Muscle of leg (tissue), 11 donors: ENCODE measurements around the gene QRICH2. TPM values are rescaled to one million over a fixed set of nuclear protein-coding genes. Genes with fewer than 3 reads are reported as not detected.
"Not testable (repeated sequence)": the region's sequence is repeated elsewhere in the genome, so short reads cannot be mapped to it uniquely, and the experiment has no call there.

Source experiments
- DNase-seq: peaks from one replicate; pipeline ENCODE4 v3.0.0; 2013
- H3K27ac ChIP-seq: one replicate; pipeline ENCODE4 v1.5.1; 2013; ENCODE audit warnings: mild to moderate bottlenecking, low read length, control low read depth
- H3K27me3 ChIP-seq: one replicate; pipeline ENCODE4 v1.6.1; 2013; ENCODE audit warnings: low read length; ENCODE audit not compliant: control insufficient read depth, insufficient read depth
- H3K36me3 ChIP-seq: one replicate; pipeline ENCODE4 v1.6.1; 2013; ENCODE audit warnings: low read length; ENCODE audit not compliant: control insufficient read depth, insufficient read depth
- H3K4me1 ChIP-seq: one replicate; pipeline ENCODE4 v1.6.1; 2013; ENCODE audit warnings: low read length; ENCODE audit not compliant: control insufficient read depth, insufficient read depth
- H3K4me3 ChIP-seq: one replicate; pipeline ENCODE4 v1.5.1; 2013; ENCODE audit warnings: low read length, control low read depth
- H3K9me3 ChIP-seq: replicated peaks from 2 replicates; pipeline ENCODE4 v1.6.1; 2013; ENCODE audit warnings: low read depth, low read length; ENCODE audit not compliant: control insufficient read depth
- WGBS: methylation state at CpG from one replicate; pipeline ENCODE4 v1.1.5; 2013; ENCODE audit warnings: missing lambda C conversion rate; ENCODE audit not compliant: insufficient coverage; 5-methylcytosine and 5-hydroxymethylcytosine counted together
- polyA plus RNA-seq, 8 donors: library from polyadenylated mRNA; unstranded; fragments of 120-200 nt; gene quantifications; one replicate each; pipeline versions ENCODE4 v1.2.1 to v1.2.3, GENCODE V29; 2013; ENCODE audit warnings: inconsistent platforms in 1 of 8, low replicate concordance in 1 of 8; ENCODE audit not compliant: insufficient read length in 8 of 8, insufficient read depth in 1 of 8
- total RNA-seq: library from RNA; stranded (reverse); fragments of 120-200 nt; gene quantifications from one replicate; pipeline ENCODE4 v1.2.4, GENCODE V29; 2013

The QRICH2 gene
- total and polyA plus RNA-seq, 9 donors, result 2.1 to 4.7 (median 3.8) TPM

DNA sequence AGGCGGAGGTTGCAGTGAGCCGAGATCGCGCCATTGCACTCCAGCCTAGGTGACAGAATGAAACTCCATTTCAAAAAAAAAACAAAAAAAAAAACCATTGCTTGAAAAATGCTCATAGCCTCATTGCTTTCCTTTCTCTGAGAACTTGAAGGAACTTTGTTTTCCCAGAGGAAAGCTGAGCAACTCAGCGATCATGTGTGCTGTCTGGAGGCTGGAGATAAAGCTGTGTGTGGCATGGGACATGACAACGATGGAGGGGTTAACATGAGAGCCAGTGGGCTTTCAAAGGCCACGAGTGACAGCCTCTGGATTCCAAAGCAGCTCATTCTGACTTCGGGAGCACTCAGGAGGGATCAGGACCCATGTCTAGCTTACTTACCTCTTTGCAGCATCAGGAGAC, 21.6 kb upstream of the QRICH2 start:
- WGBS, result 87% methylated on average over 7 of the region's 8 CpGs
- no peaks in the 10 kb centered on the region for H3K27me3 ChIP-seq
- no peaks in the 10 kb centered on the region for H3K9me3 ChIP-seq
- peaks cover 27% of the 10 kb centered on the region for H3K36me3 ChIP-seq
- peaks cover 6% of the 10 kb centered on the region for H3K4me1 ChIP-seq
- H3K27ac ChIP-seq, result no peak overlapping the region
- H3K4me3 ChIP-seq, result no peak overlapping the region
- DNase-seq, result no peak

DNA sequence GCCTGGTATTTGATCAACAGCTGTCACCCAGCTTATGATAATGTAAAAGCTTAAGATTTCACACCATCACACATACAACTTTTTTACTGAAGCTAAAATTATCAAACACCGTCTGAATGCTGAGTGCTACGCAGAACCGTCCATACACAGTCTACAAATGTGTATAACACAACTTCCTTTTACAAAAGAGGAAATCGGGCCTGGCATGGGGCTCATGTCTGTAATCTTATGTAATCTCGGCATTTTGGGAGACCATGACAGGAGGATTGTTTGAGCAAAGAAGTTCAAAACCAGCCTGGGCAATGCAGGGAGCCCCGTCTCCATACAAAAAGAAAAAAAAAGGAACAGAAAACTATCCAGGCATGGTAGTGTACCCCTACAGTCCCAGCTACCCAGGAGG, 19.6 kb upstream of the QRICH2 start:
- WGBS, result no CpG with 5 or more reads among the region's 6 CpGs
- H3K4me3 ChIP-seq, result no peak overlapping the region
- no peaks in the 10 kb centered on the region for H3K27me3 ChIP-seq
- DNase-seq, result peak; percentile 34
- no peaks in the 10 kb centered on the region for H3K9me3 ChIP-seq
- H3K27ac ChIP-seq, result no peak overlapping the region
- H3K36me3 ChIP-seq, result peaks cover 30% of the 10 kb centered on the region
- peaks cover 6% of the 10 kb centered on the region for H3K4me1 ChIP-seq

- no peak for DNase-seq
- no peaks in the 10 kb centered on the region for H3K27me3 ChIP-seq
- no peak overlapping the region for H3K27ac ChIP-seq
- no peak overlapping the region for H3K4me3 ChIP-seq
- H3K36me3 ChIP-seq, result peaks cover 36% of the 10 kb centered on the region
- no CpG with 5 or more reads among the region's 1 CpG for WGBS
- no peaks in the 10 kb centered on the region for H3K9me3 ChIP-seq
- H3K4me1 ChIP-seq, result no peaks in the 10 kb centered on the region
Measured at GRCh38 chr17:76326306-76326705, 18.2 kb upstream of the QRICH2 start.

DNA sequence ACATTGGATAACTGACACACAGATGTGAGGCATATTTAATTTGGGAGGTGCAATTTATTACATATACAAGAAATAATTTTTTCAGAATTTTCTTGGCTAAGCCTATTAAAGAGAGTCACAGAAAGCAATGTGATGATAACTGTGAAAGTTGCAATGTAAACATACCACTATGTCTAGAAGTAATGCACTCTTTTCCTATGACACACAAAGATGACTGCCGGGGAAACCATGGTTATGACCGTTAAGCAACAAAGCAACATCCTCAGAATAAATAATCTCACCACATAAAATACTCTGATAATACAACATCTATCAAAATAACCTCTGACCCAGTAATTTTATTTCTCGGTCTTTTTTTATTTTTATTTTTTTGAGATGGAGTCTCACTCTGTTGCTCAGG, 10.5 kb upstream of the QRICH2 start:
- H3K4me1 ChIP-seq, result no peaks in the 10 kb centered on the region

GRCh38 chr17:76317535-76317934, 9.5 kb upstream of the QRICH2 start:
- no peak overlapping the region for H3K4me3 ChIP-seq
- DNase-seq, result no peak
- H3K9me3 ChIP-seq, result no peaks in the 10 kb centered on the region
- no peaks in the 10 kb centered on the region for H3K27me3 ChIP-seq
- no peaks in the 10 kb centered on the region for H3K4me1 ChIP-seq
- no peak overlapping the region for H3K27ac ChIP-seq
- peaks cover 37% of the 10 kb centered on the region for H3K36me3 ChIP-seq
- 48% methylated on average over 2 of the region's 2 CpGs for WGBS

More for the DNA sequence above, 10.5 kb upstream of the QRICH2 start:
- Histone ChIP-seq H3K9me3 (no peaks in the 10 kb centered on the region), H3K27me3 (no peaks in the 10 kb centered on the region), H3K36me3 (peaks cover 31% of the 10 kb centered on the region), H3K4me3 (no peak overlapping the region), H3K27ac (no peak overlapping the region)
- no CpG with 5 or more reads among the region's 3 CpGs for WGBS
- DNase-seq, result no peak

DNA sequence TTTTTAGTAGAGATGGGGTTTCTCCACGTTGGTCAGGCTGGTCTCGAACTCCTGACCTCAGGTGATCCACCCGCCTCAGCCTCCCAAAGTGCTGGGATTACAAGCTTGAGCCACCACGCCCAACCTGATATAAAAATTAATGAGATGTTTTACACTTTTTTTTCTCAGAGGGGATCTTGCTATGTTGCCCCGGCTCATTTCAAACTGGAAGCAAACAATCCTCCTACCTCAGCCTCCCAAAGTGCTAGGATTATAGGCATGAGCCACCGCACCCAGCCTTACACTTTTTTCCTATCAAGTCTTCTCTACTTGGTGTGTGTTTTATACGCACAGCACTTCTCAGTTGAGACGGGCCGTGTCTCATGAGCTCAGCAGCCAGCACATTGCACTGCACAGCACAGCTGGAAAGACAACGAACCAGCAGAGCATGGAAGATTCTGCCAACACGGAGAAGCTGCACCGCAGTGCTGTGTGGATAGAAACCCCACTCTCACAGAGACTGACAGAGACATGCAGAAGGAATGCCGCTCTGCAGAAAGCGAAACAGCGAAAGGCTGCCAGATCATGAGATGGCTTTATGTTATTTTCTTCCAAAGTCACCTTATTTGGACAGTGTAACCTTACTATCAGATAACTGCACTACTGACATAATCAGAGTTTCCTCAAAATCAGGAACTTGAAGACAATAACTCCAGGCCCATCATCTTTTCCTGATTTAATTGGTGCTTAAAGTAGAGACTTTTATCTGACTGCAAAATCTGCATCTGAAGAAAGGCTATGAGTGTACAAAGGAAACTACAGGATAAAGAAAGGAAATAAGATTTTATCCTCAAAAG, 6.5 kb upstream of the QRICH2 start:
- Histone ChIP-seq H3K36me3 (peaks cover 35% of the 10 kb centered on the region), H3K27me3 (no peaks in the 10 kb centered on the region), H3K27ac (peak overlapping the region; percentile 25), H3K4me1 (no peaks in the 10 kb centered on the region), H3K9me3 (no peaks in the 10 kb centered on the region), H3K4me3 (no peak overlapping the region)
- 61% methylated on average over 4 of the region's 15 CpGs for WGBS
- DNase-seq, result no peak

DNA sequence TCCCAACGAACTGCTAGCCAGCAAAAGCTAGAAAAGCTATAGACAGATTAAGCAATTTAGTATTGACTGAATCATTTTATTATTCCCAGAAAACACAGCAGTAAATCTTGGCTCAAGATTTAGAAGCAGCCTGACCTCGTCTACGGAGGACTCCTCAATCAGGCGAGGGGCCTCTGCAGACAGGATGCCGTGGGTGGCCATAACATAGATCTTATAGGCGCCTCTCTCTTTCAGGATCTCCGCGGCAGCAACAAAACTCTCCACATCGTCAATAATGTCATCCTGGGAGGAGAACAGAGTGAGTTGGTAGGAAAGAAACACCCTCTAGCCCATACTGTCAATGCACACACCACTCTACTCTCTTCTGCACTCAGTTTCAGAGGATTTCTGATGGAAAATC, 4.7 kb upstream of the QRICH2 start:
- H3K36me3 ChIP-seq, result peaks cover 40% of the 10 kb centered on the region
- H3K4me1 ChIP-seq, result no peaks in the 10 kb centered on the region

GRCh38 chr17:76309461-76309860, 1.4 kb upstream of the QRICH2 start:
- no peak for DNase-seq
- WGBS, result no CpG with 5 or more reads among the region's 4 CpGs
- H3K36me3 ChIP-seq, result peaks cover 42% of the 10 kb centered on the region
- H3K4me3 ChIP-seq, result no peak overlapping the region
- H3K27me3 ChIP-seq, result no peaks in the 10 kb centered on the region
- H3K4me1 ChIP-seq, result no peaks in the 10 kb centered on the region
- no peaks in the 10 kb centered on the region for H3K9me3 ChIP-seq
- no peak overlapping the region for H3K27ac ChIP-seq

More for the DNA sequence above, 4.7 kb upstream of the QRICH2 start:
- no peak overlapping the region for H3K4me3 ChIP-seq
- no peak overlapping the region for H3K27ac ChIP-seq
- H3K27me3 ChIP-seq, result no peaks in the 10 kb centered on the region
- WGBS, result no CpG with 5 or more reads among the region's 9 CpGs
- DNase-seq, result no peak
- no peaks in the 10 kb centered on the region for H3K9me3 ChIP-seq

- 95% methylated on average over 56 of the region's 58 CpGs for WGBS
- Histone ChIP-seq H3K4me3 (no peak overlapping the region), H3K27me3 (no peaks in the 10 kb centered on the region), H3K27ac (no peak overlapping the region), H3K36me3 (peaks cover 28% of the 10 kb centered on the region), H3K9me3 (no peaks in the 10 kb centered on the region), H3K4me1 (no peaks in the 10 kb centered on the region)
- no peak for DNase-seq
Measured at GRCh38 chr17:76307299-76307965, 644 bp downstream of the QRICH2 start.

- WGBS, result 100% methylated on average over 2 of the region's 3 CpGs
- H3K27me3 ChIP-seq, H3K4me3 ChIP-seq, H3K4me1 ChIP-seq, DNase-seq, H3K27ac ChIP-seq, H3K9me3 ChIP-seq: not testable (repeated sequence)
- H3K36me3 ChIP-seq, result peaks cover 17% of the 10 kb centered on the region
Measured at GRCh38 chr17:76305135-76305454, 3.0 kb downstream of the QRICH2 start.
